GM15510 (cell line): Measurements from ENCODE around the gene MOG.

Experiments used
- POLR2A ChIP-seq: IDR thresholded peaks from 3 replicates; pipeline ENCODE4 v1.6.1; 2011; ENCODE audit warnings: borderline replicate concordance; ENCODE audit not compliant: insufficient read length; ENCODE audit errors: extremely low read depth

MOG gene

GRCh38 chr6:29661071-29661470 lies 4.2 kb downstream of the MOG start:
- no peak for TF ChIP-seq POLR2A

- TF ChIP-seq POLR2A: no peak
Observed at GRCh38 chr6:29663300-29664042, 6.6 kb downstream of the MOG start.

- no peak for TF ChIP-seq POLR2A
Observed at GRCh38 chr6:29665942-29666825, 9.3 kb downstream of the MOG start.

DNA sequence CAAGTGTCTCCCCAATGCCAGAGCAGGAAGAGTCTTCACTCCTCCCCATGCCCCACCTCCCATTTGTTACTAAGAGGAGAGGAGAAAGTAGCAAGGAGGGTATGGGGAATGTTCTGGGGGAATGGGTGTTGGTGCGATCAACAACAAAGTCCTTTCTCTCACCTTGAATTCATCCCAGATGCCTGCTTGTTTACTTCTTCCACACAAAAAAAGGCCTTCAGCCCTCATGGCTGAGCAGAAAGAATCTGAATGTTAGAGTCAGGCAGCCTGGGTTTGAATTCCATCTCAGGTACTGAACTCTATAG lies 9.9 kb downstream of the MOG start:
- no peak for TF ChIP-seq POLR2A

GRCh38 chr6:29667158-29667557 lies 10.3 kb downstream of the MOG start:
- no peak for TF ChIP-seq POLR2A

DNA sequence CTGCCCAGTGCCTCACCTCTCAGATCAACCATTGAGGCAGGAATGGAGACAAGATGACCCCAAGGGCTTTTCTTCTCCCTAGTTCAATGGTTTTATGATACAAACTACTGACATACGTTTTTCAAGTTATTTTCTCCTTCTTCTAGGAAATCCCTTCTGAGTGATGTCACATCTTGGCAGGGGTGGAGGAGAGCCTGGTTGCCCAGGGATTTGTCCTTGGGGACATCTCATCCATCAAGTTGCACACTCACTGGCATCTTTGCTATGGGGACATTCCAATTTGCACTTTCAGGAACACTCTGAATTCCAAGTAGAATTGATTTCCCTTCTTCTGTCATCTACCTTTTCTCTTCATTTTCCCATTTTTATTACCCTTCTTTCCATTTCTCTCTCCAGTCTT lies 14.1 kb downstream of the MOG start:
- TF ChIP-seq POLR2A: no peak

DNA sequence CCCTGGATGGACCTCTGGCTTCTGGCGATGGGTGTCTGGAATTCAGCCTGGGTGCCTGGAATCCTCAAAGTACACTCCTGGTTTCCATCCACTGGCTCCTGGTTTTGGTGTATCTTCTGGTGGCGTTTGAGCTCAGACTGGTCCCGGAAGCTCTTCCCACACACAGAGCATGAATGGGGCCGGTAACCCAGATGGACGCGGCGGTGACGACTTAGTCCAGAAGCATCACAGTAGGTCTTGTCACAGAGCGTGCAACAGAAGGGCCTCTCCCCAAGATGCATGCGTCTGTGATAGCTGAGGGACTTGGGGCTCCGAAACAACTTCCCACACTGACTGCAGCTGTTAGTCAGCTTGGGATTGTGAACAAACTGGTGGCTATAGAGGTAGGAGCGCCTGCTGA lies 16.3 kb downstream of the MOG start:
- no peak for TF ChIP-seq POLR2A

DNA sequence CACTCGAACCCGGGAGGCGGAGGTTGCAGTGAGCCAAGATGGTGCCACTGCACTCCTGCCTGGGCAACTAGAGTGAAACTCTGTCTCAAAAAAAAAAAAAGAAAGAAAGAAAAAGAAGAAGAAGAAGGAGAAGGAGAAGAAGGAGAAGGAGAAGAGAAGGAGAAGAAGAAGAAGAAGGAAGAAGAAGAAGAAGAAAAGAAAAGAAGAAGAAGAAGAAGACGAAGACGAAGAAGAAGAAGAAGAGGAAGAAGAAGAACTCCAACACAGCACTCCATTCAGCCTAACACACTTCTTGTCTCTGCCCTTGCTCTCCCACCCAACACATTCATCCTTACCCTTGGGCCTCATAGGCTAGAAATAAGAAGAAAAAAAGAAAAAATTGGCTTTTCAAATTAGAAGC lies 17.1 kb downstream of the MOG start:
- no peak for TF ChIP-seq POLR2A

DNA sequence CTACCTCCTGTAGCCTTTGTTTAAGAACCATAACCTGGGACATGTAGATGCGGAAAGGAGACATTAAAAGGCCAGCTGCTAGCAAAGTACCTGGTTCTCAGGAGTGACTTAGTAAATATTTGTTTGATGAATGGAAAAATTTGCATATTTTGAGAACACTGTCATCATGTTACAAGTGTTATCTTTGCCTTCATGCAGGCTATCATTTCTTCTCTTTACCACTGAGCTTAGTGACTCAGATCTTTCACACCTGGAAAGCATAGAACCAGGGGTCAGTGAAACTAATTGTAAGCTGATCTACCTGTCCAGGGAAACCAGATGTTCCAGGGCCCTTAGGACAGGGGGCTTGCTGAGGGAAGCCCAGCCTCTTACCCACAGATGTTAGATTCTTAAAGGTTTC lies 18.7 kb downstream of the MOG start:
- TF ChIP-seq POLR2A: no peak

GRCh38 chr6:29676981-29677601 lies 20.2 kb downstream of the MOG start:
- no peak for TF ChIP-seq POLR2A

DNA sequence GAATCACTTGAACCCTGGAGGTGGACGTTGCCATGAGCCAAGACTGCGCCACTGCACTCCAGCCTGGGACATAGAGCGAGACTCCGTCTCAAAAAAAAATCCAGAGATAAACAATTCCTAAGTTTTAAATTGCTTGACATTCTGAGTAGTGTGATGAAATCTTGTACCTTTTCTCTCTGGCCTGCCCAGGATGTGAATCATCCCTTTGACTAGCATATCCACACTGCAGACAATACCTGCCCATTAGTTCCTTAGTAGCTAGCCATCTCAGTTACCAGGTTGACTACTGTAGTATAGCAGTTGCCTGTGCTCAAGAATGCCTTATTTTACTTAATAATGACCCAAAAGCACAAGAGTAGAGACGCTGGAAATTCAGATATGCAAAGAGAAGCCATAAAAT lies 21.2 kb downstream of the MOG start:
- TF ChIP-seq POLR2A: no peak

DNA sequence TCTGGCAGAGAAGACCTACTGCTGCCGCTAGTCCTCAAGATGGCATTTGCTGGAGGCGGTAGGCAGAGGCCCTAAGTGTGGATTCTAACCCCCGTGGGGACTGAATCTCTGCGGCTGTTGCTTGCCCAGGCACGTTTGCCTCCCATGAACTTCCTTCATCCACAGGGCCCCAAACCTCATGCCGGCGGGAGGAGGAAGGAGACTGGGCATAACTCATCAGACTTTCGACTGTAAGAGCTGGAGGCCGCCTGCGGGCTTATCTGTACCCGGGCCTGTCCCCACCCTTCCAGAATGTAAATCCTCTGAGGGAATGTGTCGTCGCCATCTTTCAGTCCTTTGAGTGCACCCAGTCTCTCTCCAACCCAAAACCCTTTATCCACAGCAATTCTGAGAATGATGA lies 23.1 kb downstream of the MOG start:
- TF ChIP-seq POLR2A: no peak

DNA sequence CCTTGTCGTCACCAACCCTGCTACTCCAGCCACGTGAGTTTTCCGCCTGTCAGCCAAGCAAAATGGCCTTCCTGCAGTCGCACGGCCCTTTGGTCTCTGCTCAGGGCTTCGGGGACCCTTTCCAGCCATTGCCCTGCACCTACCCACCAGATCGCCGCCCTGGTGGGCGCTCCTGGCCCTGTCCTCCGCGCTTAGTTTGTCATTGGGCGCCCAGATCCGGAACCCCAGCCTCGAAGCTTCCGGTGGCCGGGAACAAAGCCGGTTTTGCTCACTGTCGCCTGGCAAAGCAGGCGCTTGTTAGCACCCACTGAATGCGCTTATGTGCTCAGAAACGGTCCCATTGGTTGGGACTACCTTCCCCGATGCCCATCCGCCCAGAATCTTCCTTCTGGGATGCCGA lies 23.5 kb downstream of the MOG start:
- no peak for TF ChIP-seq POLR2A

DNA sequence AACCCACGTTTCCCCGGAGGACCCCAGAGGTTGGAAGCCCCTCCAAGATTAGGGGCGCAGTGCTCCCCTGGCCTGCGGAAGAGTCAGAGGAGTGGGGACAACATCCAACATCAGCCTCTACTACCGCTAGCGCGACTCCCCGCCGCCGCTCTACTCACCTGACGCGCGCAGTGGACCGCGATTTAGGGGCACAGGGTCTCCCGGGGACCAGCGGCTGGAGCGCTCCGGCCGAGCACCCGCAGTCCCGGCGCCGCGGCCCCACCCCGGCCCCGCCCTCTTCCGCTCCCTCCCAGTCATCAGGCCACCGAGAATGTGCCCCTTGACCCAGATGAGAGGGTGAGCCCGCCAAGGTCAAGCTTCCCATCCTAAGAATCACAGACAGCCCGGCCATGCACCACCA lies 24.0 kb downstream of the MOG start, which contains the start of gene ZFP57:
TSS of gene ZFP57 (minus strand) at position 249 of the 400 bp plus-strand sequence. CDS start 4,149 bp downstream, outside the sequence.
- no peak for TF ChIP-seq POLR2A

GRCh38 chr6:29681811-29682210 lies 24.9 kb downstream of the MOG start:
- no peak for TF ChIP-seq POLR2A
